ENCODE data around the gene ERGIC1.
A peak's percentile ranks its signal among the peaks of the same experiment; 100 is the strongest.

The ERGIC1 gene

DNA sequence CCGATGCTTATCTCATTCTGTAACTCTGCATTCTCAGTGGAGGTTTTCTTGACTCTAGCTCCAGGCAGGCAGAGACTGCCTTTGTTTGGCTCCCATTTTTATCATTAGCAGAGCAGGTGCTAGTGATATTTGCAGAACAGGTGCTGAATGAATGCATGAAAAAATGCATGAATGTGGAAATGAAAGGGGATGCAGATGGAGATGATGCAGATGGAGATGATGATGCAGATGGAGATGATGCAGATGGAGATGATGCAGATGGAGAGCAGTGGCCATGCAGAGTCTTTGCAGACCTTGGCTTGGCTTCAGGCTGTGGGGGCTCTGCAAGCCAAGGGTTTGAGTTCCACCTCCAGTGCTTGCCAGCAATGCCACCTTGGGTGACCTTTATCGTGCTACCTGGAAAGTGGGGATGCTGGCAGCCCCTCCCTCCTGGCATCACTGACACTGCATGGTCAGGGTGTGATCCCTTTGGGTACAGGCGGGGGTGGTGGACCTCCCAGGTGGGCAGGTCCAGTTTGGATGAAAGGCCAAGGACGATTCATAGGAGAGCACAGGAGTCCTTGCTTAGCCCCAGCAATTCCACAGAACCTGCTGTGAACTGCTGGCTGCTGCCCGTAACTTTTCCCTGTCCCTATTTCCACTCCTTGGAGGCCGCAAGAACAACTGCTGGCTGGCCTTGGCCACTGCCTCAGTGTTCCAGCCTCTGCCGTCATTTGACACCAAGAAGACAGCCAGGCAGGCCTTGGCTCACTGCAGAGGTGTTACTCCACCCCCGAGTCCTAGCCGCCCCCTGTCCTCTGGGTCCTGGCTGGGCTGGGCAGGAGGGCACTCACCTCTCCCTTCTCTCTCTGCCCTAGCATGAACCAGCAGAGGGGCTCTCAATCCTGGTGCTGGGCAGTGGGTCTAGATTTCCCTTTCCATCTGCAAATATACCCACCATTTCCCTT, 33.0 kb downstream of the ERGIC1 start:
- no peak for DNase-seq

DNA sequence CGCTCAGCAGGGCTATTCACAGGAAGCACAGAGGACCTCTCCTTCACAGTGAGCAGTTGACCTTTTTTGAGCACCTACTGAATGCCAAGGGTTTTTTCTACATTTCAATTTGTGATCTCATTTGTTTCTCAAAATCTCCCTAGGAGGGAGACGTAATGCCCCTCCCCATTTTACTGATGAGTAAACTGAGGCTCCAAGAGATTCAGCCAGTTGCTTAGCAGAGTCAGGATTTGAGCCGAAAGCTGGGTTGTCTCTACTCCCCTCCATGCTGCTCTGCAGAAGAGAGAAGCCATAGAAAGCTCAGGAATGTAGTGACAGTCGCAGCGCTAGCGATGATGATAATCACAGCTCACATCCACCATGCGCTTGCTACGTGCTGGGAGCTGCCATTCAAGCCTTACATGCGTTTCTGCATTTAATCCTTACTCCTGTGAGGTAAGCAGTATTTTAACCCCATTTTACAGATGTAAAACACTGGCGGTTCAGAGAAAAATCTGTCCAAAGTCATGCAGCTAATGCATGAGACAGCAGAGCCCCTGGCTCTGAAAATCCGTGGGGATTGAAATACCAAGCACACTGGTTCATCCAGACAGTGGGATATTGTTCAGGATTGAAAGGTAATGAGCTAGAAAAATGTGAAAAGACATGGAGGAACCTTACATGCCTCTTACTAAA, 33.8 kb downstream of the ERGIC1 start:
- no peak for DNase-seq

DNA sequence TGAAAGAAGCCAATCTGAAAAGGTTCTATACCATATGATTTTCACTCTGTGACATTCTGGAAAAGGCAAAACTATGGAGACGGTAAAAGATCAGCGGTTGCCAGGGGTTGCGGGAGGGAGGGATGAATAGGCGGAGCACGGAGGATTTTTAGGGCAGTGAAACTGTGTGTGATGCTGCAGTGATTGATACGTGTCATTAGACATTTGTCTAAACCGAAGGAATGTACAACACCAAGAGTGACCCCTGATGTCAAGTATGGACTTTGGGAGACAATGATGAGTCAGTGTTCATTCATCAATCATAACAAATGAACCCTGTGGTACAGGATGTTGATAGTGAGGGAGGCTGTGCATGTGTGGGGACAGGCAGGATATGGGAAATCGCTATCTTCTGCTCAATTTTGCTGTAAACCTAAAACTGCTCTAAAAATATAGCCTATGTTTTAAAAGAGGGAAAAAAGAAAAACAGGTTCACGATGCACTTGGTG, 34.4 kb downstream of the ERGIC1 start:
- no peak for DNase-seq

DNA sequence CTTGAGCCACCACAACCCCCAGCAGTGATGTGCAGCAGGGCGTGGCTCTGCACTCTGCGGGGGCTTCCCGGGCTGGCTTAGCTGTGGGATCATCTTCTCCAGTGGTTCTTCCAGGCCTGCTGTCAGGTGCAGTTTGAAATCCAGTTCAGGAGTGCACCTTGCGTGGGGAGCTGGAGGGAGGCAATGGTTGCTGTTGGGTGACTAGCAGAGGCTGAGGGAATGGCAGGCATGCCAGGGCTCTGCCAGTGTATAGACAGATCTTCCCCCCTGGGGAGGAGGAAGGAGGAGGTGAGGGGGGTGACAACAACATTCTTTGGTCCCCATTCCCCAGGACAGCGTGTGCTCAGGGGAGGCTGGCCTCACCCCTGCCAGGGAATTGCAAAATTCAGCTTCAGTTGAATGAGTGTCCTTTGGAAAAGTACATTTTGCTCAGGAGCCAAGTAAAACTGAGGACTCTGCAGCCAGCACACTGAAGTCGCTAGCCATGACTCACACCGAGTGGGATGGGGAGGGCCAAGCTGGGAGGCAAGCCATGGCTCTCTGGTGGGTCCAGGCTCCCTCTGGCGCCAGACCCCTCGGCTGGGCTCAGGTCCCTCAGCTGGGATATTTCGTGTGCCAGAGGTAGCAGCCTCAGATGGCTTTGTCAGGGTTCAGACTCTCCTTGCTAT, 35.0 kb downstream of the ERGIC1 start:
- DNase-seq = no peak

DNA sequence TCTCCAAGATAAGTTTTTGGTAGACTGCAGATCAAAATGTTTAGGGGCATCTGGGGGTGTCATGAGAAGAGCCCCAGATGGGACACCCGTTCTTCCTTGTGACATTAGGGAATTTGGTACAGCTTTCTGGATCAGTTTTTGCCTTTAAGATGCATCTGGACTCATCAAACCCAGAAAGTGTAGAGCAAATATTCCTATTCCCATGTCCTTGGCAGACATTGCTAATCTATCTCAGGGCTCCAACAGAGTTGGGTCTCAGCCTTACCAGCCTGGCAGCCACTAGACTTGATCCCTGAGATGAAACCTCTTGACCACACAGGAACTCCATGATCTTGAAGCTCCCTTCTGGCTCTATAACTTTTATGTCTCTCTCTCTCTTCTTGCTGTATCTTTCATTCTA, 35.6 kb downstream of the ERGIC1 start:
- DNase-seq = no peak

DNA sequence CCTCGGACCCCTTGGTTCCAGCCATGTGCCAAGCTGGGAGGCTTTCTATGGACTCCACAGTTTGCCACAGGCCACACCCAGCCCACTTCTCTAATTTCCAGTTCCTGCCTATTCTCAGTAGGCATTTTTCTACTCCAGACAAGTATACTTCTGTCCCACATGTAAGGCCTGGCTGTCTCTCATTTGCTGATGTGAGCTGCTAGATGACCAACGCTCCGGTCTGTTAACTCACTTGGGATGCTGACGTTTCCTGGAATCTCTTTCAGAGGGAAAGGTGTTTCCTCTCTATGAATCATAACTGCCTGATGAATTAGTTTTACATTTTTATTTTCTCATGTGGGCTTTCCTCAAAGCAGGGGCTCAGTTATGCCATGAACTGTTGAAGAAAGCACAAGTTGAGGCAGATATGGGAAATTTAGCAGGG, 36.3 kb downstream of the ERGIC1 start:
- no peak for DNase-seq

DNA sequence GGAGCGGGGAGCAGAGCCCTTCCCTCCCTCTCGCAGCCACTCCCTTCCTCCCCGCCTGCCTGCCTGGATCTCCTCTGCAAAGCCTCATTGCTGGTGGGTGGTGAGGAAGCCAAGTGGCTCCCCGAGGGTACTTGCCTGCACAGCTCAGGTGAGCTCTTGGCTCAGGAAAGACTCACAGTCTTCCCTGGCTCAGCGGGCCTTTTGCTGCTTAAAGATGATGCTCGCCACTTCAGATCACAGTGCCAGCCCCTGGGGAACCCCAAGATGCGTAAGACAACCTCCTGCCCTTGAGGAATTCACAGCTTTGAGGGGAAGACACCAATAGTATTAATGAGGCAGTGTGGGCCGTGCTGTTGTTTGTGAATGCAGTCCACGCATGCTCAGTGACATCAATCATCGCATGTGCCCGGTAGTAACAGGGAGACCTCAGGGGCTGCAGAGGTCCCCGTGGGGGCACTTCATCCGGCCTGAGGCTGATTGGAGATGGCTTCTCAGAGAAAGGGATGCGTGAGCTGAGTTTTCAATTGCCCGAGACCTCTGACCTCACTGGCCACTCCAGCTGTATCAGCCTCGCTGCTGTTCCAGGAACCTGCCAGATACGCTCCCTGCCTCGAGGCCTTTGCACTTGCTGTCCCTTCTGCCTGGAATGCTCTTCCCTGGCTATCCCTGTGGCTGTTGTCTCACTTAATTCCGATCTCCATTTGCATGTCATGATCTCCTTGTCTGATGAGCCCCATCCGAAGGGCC, 36.8 kb downstream of the ERGIC1 start:
- no peak for DNase-seq

DNA sequence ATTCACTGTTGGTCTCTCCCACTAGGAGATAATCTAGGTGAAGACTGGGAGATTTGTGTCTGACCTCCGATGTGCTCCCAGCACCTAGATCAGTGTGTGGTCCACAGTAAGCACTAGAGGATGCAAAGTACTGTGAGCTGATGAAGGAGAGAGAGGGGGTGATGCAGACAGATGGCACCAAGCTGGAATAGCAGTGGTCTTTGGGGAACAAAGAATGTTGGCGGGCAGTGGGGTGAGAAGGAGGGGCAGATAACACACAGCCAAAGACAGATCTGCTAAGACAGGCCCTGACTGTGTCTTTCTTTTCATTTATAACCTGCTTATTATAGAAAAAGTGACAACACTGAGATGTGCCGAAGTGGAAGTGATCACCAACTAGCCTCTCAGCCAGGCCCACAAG, 37.5 kb downstream of the ERGIC1 start:
- no peak for DNase-seq

DNA sequence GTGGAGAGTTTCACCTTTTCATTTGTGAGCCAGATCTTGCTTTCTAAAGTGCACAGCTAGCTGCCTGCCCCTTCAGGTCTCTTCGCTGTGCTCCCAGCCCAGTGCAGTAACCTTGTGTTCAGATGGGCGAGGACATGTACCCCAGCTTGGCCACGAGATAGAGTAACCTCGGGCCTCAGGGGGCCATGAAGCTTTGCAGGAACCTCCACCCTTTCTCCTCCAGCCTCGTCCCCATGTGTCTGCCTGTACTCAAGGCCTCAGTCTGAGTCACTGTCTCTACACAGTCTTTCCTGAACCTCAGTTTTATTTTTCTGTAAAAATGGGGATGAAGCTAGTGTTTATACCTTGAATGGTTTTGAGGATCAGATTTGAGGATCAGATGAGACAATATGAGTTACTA, 37.9 kb downstream of the ERGIC1 start:
- DNase-seq = no peak

DNA sequence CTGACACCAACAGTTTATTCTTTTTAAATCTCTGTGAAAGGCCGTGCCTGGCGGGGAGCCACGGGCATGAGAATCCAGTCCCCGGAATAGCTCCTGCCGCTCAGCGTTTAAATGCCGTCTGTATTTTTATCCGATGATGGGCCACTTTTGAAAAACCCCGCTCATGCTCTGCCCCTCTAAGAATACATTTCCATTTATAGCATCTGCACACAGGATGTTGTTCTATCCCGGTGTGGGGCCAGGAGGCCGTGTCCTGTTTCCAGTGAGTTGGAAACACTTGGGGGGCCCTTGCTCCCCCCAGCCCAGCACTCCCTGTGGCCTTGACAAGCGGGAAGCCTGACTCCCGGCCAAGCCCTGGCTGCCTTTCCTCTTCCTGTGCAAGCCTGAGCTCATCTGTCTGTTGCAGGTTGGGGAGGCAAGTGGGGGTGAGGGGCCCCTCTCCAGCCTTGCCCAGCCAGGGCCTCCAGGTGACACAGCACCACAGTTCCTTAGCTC, 39.0 kb downstream of the ERGIC1 start:
- DNase-seq = no peak

DNA sequence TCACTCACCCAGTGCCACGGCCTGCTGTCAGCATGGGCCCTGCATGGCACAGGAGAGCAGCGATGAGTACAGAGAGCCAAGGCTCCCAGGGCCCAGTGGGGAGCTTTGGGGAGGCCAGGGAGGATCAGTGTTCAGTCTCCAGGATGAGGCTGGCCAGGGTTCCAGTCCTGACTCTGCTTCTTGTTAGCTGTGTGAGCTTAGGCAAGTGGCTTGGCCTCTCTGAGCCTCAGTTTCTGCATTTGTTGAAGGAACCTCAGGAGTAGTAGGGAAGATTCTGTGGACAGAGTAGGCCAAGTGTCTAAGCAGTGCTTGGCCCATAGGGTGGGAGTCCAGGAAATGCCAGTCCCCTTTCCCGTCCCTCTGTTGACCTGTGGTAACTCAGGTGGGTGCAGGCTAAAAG, 39.5 kb downstream of the ERGIC1 start:
- no peak for DNase-seq

DNA sequence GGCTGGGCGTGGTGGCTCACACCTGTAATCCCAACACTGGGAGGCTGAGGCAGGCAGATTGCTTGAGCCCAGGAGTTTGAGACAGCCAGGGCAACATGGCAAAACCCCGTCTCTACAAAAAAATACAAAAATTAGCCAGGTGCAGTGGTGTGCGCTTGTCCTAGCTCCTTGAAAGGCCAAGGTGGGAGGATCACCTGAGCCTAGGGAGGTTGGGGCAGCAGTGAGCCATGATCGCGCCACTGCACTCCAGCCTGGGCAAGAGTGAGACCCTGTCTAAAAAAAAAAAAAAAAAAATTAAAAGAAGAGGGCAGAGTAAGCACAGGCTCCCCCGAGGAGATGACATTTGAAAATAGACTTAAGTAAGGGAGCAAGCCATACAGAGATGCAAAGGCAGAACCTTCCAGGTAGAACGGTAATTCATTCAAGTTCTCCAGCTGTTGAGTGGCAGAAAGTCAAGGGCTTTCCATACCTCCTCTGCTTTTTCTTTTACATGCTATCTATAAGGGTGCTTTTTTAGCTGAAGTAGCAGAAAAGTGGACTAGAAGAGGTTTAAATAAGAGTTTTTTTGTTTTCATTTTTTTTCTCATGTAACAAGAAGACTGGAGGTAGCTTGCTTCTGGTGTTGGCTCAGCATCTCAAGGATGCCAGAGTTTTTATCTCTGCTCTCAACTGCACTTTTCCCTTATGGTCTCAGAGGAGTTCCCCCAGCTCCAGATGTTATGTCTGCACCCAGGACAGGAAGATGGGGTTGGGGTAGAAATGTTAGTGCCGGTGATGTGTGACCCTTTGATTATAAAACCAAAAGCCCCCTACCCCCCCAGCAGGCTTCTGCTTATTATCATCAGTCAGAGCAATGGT, 40.8 kb downstream of the ERGIC1 start:
- DNase-seq = no peak

DNA sequence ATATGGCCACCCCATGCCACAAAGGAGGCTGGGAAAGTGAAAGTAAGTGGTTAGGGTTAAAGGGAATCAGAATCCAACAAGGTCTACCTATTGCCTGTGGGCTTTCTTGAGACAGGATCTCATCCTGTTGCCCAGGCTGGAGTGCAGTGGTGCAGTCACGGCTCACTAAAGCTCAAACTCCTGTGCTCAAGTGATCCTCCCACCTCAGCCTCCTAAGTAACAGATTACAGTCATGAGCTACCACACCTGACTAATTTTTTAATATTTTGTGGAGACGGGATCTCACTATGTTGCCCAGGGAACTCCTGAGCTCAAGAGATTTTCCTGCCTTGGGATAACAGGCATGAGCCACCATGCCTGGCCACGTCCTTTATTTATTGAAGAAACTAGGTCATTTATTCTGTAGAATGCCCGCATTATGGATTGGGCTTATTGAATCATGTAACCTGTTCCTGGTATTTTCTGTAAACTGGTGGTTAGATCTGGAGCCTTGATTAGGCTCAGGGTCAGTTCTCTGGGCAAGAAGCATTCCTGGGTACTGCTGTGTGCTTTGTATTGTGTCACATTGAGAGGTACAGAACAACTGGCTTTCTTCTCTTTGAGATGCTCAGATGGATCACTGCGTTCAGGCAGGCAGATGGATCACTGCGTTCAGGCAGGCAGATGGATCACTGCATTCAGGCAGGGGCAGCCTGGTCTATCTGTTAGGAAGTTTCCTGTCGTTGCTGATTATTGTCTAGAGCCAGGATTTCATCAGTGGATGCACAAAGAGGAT, 41.6 kb downstream of the ERGIC1 start:
- DNase-seq = no peak

DNA sequence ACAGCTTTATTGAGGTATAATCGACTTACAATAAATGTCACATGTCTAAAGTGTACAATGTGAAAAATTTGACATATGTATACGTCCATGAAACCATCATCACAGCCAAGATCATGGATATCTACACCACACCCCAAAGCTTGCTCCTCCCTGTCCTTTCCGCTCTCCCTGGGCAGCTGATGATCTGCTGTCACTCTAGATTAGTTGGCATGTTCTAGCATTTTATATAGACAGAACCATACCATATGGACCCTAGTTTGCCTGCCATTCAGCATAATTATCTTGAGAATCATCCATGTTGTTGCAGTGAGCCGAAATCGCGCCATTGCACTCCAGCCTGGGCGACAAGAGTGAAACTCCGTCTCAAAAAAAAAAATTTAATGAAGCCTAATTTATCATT, 42.5 kb downstream of the ERGIC1 start:
- DNase-seq = no peak

DNA sequence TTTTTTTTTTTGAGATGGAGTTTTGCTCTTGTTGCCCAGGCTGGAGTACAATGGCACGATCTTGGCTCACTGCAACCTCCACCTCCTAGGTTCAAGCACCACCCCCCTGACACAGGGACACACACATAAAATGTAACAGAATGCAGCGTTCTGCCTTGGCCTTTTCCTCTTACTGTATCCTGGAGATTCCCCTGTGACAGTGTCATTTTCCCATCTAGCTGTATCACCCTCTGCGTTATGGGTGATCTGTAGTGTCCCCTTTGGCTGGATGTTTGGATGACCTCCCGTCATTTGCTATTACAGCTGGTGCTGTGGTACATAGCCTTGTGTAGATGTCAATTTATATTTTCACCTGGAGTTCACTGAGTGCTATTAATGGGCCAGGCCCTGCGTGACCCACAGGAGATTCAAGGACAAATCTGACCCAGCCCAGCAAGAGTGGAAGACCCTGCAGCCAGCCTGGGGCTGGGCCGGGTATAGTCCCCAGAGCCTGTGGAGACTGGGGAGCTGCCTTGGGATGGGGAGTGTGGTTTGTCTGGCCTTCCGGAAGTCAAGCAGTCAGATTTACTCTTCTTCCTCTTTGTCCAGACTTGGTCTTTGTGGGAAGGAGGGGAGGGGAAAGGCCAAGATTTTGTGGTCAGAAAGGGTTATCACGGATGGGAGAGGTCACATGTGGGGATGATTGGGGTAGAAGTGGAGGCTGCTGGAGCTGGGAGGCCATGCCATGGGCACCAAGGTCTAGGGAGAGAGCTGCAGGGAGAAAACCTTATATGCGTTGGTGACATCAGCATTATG, 43.6 kb downstream of the ERGIC1 start:
- DNase-seq = no peak

DNA sequence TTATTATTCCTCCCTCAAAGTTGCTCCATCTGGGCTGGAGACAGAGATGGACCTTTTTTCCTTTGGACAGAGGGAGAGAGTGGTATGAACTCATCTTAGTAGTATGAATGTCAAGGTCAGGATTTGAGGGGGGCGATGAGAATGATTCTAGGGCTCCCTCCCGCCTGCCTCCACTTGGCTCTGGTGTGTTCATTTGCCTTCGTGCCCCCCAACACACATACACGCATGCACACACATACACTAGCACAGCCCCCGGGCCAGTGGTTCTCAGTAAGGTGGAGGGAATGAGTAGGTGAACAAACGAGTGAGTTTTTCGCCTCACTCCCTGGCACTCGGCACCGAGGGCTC, 44.5 kb downstream of the ERGIC1 start:
- no peak for DNase-seq

DNA sequence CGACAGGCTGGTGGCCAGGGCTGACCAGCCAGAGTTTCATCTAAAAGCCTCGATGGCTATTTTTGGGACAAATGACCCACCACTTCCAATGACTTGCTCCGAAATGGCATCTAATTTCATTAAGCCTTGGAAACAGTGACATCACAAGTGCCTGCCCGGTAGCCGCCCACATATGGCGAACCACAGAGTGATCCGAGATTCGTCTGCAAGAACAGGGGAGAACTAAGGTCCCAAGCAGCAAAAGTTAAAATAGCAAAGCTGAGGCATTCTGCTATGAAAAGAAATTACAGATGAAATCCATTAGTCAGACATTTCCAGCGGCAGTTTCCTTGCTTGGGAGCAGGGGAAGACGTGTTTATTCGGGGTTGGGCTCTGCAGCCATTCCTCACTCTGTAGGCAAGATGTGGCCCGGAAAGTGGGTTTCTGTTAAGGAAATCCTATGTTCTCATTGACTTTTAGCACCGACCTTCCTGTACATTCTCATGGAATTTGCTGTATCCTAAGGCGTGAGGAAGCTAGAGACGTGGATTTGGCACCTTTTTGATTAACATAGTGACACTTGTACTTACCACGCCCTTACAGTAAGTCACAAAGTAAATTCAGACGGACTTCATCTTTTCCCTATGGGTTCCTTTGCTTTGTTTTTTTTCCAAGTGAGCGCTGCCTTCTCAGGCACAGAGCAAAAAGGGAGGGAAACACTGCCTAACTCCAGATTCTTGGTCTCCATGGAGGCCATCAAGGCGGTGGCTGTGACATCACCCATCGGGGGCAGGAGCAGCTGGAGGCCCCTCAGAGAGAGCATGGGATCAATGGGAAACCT, 45.1 kb downstream of the ERGIC1 start:
- DNase-seq = peak; percentile 34

DNA sequence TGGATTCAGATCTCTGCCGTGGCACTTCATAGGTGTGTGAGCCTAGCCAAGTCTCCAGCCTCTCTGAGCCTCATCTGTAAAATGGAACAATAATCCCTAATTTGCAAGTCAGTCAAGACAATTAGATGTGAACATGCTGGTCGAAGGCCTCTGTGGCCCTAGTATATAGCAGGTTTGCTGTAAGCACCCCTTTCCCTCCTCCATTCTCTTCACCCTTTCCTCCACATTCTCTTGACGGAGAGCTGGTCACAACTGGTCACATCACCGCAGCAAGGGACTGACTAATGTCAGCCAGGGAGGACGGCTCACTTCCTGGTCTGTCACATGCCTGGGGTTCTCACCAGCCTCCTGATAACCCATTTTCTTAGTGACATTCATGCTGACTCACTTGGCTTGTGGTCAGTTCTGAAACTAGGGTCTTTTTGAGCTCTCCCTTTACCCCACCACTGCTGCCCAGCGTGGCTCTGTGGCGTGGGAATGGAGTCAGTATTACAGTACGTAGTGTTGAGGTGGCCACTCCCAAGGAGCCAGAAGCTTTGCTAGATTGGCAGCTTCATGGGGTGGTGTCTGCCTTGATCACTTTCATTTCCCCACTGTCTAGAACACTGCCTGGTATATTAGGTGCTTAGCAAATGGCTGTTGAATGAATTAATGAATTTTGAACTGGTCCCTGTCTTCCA, 47.8 kb downstream of the ERGIC1 start:
- DNase-seq = peak; percentile 9

DNA sequence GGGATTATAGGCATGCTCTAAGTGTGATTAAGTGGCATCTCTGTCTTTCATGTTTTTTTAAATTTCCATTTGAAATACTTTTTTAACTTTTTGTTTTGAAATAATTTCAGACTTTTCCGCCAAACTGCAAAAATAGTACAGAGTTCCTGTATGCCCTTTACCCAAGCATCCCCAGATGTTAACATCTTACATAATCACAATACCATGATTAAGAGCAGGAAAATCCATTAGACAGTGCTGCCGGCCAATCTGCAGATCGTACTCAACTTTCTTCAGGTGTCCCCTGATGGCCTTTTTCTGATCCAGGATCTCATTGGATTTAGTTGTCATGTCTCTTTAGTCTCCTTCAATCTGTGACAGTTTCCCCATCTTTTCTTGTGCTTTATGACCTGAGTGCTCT, 49.0 kb downstream of the ERGIC1 start:
- DNase-seq = no peak

Data from stimulated activated CD4-positive, alpha-beta T cell treated with anti-CD3 and anti-CD28 coated beads, Interleukin-1b, Interleukin-23, amount 100 ng/mL, for 48 hours (primary cell).